Omental fat pad (tissue), 4 donors: ENCODE measurements around the gene RAMACL. TPM values are rescaled to one million over a fixed set of nuclear protein-coding genes. Genes with fewer than 3 reads are reported as not detected.
"Not testable (repeated sequence)": the region's sequence is repeated elsewhere in the genome, so short reads cannot be mapped to it uniquely, and the experiment has no call there.

ENCODE experiments used
- ATAC-seq: fragments of 150-250 bp; one replicate; pipeline ENCODE4 v1.9.1; 2016; ENCODE audit warnings: mild to moderate bottlenecking, moderate library complexity; ENCODE audit not compliant: low FRiP score
- DNase-seq: peaks from one replicate; pipeline ENCODE4 v3.0.0-alpha.2; 2019; ENCODE audit warnings: low spot score
- total RNA-seq, 4 donors: library from RNA; depleted of rRNA; stranded (reverse); fragments of >200 nt; gene quantifications; one replicate each; pipeline ENCODE4 v1.1.0, GENCODE V29; 2016
- TF ChIP-seq, protein P1 (sequence below), 3 donors: fragments of 450-650 bp; IDR thresholded peaks; one replicate each; pipeline ENCODE4 v1.5.1; 2016 to 2017; ENCODE audit warnings: antibody characterized with exemption in 3 of 3, mild to moderate bottlenecking in 3 of 3, moderate library complexity in 2 of 3

RAMACL gene
- total RNA-seq, 4 donors from 2014 or later, result 1.9 to 10.9 (median 4.6) TPM

DNA sequence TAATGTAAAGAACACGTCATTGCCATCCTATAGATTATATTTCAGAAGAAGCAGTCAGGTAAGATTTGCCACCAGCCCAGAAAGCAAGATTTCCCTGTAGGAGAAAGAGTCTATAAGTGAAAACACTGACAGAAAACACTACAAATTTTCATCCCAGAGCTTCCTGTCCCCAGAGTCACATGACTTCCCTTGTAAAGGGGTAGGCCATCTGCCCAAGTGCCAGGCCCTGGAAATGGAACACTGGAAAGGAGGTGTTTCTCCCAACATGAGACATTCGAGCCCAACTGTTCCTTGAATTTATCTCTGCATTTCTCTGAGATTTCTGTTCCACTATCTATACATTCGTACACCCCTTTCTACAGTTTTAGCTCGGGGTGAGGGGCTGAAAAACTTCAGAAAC lies 46.9 kb downstream of the RAMACL start:
- no peak for ATAC-seq

DNA sequence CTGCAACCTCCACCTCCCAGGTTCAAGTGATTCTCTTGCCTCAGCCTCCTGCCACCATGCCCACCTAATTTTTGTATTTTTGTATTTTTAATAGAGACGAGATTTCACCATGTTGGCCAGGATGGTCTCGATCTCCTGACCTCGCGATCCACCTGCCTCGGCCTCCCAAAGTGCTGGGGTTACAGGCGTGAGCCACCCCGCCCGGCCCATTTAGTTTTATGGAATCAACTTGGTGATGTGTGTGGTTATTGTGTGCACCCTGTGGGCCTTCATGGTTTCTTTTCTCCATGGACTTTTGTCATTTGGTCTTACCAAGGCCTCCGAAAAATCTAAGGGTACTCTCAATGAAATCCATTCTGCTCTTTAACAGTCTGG lies 47.5 kb downstream of the RAMACL start:
- ATAC-seq, result not testable (repeated sequence)

More for the DNA sequence above, 46.9 kb downstream of the RAMACL start:
- TF ChIP-seq, protein P1, sequence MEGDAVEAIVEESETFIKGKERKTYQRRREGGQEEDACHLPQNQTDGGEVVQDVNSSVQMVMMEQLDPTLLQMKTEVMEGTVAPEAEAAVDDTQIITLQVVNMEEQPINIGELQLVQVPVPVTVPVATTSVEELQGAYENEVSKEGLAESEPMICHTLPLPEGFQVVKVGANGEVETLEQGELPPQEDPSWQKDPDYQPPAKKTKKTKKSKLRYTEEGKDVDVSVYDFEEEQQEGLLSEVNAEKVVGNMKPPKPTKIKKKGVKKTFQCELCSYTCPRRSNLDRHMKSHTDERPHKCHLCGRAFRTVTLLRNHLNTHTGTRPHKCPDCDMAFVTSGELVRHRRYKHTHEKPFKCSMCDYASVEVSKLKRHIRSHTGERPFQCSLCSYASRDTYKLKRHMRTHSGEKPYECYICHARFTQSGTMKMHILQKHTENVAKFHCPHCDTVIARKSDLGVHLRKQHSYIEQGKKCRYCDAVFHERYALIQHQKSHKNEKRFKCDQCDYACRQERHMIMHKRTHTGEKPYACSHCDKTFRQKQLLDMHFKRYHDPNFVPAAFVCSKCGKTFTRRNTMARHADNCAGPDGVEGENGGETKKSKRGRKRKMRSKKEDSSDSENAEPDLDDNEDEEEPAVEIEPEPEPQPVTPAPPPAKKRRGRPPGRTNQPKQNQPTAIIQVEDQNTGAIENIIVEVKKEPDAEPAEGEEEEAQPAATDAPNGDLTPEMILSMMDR (IDR thresholded peaks at IDR 0.05), result no peak
- DNase-seq, result no peak

DNA sequence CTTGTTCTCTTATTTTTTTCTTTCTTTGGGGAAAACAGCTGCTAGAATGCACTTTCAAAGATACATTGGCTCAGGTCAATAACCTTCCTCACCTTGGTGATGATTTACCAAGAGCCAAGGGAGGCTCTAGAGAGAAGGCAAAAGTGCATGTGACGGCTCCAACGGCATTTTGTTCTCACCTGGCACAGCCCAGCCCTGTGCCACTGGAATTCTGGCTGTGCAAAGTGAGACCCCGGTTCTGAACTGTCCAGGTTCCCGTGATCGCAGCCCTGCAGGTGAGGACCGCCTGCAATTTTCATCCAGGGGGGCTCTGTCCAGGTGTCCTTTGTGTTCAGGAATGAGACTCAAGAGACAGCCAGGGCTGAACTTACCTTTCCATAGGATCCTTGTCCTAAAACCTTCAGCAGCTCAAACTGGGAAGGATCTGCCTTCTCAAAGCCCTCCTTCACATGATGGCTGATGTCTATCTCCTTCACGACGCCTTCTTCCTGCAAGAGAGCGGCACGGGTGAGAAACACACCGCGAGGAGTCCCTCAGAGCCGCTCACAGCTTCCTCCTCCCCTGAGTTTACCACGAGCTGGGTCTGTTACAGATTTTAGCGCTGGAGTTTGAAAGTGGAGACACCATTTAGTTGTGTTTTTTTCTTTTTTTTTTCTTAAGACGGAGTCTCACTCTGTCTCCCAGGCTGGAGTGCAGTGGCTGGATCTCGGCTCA lies 48.0 kb downstream of the RAMACL start:
- no peak for ATAC-seq
- TF ChIP-seq, protein P1 (IDR thresholded peaks at IDR 0.05), result no peak
- no peak for DNase-seq

More for the DNA sequence above, 47.5 kb downstream of the RAMACL start:
- DNase-seq, result not testable (repeated sequence)

DNA sequence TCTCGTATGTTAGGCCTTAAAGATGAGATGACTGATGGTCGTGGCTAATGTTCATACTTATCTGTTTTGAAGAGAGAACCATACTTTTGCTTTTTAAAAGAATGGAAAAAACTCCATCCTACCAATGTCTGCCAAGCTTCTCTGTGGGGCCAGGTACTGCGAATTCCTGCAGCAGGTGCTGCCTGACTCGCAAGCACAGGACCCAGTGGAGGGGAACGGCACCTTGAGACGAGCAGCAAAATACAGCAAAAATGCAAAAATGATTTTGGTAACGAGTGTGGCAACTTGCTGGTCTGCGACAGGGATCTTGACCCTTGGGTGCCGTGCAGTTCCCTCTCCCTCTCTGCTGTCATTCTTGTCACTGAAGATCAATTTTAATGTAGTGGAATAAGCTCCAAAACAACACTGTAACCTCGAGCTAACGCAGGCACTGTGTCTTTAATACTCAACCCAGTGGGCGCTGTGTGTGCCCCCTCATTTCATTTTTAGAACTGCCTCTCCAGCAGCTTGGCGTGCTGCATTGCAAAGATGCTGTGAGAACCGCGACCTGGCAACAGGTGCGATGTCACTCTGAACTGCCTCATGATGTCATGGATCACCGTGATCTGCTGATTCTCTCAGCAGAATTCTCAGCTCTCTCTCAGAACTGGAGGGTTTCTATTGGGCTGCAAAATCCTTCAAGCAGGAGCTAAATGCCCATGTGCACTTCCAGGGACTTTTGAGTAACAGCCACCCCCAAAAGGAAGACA lies 51.6 kb downstream of the RAMACL start:
- TF ChIP-seq, protein P1 (IDR thresholded peaks at IDR 0.05), result no peak
- ATAC-seq (no peak), DNase-seq (no peak)

DNA sequence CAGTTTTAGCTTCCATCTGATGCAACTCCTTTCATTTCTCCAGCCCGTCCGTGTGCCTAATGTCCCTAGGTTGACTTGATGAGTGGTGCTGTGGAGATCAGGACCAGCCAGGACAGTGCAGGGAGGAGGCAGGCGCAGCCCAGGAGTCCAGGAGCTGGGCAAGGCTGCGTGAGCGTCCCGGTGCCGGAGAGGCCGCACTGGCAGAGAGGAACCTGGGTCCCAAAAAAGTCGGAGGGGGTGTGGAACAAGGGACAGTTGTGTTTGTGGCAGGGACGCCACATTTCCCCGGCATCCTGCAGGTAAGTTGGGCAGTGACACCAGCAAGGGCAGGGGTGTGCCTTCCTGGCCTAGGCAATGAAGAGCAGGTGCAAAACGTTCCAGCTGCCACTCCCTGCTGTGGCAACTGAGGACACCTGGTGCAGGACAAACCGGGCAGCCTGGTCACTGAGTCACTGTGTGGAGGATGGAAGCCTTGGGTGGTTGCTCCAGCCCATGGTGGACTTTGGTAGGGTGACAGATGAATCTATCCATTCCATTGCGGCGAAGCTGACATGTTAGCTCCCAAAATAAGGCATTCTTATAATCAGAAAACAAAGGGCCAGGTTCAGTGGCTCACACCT lies 53.2 kb downstream of the RAMACL start:
- ATAC-seq (no peak), DNase-seq (no peak)
- TF ChIP-seq, protein P1 (IDR thresholded peaks at IDR 0.05), result no peak

Other genes starting within 250 kb of the RAMACL start
- gene SFT2D1, start 244.1 kb downstream of the RAMACL start, total RNA-seq, result 10 to 100 TPM; 40.0 to 63.7 (median 53.8) TPM
- gene MPC1, start 203.7 kb downstream of the RAMACL start, total RNA-seq, result 10 to 100 TPM; 33.4 to 99.4 (median 58.8) TPM
- 10 to 100 TPM; 52.1 to 84.8 (median 58.7) TPM for gene RPS6KA2, start 40.6 kb upstream of the RAMACL start, total RNA-seq